HG03135 (cell line): ENCODE results near the gene MYBPC1.

ENCODE experiments used
- ATAC-seq: cut with Tn5 transposase; IDR thresholded peaks from one replicate; pipeline ENCODE4 v1.9.1; 2021; ENCODE audit warnings: mild to moderate bottlenecking, moderate library complexity; ENCODE audit not compliant: unreplicated experiment

MYBPC1 gene

DNA sequence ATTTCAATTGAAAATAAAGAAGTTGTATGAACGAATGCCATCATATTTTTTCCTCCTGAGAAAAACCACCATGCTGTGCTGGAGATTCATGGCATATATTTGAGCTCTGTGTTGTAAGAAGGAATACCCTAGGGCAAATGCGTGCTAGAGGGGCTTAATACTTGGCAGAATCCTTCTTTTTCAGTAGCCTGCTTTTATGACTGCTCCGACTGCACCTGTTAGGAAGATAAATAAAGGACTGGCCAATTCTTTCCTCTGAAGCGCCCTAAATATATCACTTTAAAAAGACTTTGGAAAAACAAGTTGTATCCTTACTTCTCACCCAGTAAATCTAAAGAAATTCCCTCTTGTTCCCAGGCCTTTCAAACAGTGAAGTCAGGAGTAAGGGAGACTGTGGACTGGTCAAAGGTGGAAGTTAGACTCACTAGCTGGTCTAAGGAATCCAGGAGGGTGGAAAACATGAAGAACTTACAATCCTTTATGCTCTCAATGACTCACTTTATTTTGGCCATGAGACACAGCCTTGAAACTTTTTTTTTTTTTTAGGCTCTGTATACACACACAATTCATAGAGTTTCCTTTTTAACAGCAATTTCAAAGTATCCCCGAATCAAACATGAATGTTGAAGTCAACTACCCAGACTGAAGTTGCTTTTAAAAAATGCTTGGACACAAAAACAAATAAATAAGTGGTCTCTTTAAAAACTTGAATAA is 5.2 kb downstream of the MYBPC1 start:
- no peak for ATAC-seq

DNA sequence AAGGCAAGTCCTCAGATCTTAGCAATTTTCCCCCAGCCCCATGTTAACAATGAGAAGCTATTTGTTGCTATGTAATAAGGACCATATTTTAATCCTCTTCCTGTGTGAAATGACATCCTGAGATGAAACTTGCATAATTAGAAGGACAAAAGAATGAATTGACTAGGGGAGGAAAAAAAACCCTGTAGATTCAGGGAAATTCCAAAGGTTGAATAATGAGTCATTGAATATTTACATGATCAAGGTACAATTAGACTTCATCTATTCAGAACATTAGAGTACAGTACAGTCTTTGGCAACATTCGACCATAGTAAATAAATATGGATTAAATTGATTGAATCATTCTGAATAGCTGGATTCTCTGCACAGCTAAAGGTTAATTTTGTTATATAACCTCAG is 9.4 kb downstream of the MYBPC1 start:
- ATAC-seq: no peak

DNA sequence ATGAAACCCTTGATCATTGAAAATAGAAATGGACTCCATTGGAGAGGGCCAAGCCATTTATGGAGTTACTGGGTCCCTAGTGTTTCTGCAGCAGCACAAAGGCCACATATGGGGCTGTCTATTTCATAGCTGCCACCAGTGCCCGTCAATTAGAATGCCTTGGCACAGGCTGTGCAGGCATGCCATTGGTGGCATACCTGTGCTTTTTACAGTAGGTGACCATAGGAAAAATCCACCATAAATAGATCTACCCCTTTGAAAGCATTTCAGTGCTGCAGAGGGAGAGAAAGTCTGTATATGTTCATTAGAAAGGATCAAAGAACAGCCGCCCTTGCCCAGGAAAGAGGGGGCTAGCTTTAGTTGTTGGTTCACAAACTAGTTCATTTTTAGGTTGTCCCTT is 13.1 kb downstream of the MYBPC1 start:
- ATAC-seq: no peak

DNA sequence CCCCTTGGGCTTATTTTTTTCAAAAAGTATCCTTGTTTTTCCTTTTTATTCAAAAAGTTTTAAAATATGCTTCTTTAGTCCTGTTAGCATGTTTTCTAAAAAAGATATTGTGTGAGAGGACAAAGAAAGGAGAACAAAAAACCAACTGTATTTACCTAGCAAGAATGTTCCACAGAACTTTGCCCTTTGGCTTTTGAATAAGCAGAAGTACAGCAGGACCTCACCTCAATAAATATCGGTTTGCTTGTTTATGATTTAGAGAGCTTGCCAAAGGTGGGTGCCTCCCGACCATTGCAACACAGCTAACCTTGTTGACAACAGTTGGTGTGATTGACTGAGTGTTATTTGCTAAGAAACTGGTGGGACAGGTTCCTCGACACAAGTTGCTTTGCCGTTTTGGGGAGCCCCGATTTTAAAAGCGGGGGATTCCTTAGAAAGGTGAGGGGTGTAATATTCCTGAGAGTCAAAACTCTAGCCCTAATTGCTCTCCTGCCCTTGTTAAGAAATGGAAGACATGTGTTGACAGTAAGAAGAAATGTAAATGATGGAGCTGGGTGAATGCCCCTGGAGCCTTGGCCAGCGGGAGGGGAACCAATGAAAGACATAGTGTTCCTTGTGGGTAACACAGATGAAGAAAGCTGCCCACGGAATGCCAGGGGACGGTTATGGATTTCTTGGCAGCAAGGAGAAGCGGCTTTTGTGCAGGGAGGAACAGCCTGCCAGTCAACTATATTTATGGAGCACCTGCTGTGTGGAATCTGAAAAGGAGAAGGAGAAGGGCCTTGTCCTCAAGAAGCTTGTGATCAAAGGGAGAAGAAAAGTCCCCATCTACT is 13.7 kb downstream of the MYBPC1 start:
- ATAC-seq: no peak

DNA sequence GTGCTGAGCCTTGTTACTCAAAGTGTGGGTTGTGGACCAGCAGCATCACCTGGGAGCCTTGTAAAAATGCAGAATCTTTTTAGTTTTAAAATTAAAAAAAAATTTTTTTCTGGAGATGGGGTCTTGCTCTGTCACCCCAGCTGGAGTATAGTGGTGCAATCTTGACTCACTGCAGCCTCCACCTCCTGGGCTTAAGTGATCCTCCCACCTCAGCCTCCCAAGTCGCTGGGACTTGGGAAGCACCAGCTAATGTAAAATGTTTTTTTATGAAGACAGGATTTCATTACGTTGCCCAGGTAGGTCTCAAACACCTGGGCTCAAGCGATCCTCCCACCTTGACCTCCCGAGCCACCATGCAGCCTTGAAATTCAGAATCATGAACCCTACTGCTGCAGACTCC is 14.4 kb downstream of the MYBPC1 start:
- no peak for ATAC-seq

DNA sequence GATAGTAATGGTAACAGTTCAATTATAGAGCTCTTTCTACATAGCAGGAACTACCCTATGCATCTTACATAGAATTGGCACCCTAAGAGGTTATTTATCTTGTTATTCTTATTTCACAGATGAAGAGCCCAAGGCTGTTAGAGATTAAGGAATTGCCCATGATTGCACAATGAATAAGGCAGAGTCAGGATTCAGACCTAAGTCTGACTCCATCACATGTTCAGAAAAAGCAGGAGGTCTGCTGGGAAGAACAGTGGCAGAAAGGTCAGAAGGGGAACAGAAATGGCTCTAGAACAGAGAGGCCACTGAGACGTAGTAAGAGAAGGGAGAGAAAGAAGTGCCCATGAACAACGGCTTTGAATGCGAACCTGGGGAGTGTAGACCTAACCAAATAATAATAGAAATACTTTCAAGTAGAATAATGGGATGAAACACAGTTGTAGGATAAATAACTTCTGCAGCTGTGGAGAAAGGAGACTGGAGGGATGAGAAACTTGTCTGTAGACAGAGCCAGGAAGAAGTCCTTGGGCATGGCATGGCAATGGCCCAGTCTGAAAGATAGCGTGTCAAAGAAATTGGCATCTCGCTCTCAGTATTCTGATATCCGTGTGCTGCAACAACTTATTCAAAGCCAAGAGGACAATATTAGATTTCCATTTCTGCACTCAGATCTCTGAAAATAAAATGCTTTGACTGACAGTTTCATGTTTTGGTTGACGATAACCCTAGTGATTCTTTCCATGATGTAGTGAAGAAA is 17.6 kb downstream of the MYBPC1 start:
- ATAC-seq: no peak

DNA sequence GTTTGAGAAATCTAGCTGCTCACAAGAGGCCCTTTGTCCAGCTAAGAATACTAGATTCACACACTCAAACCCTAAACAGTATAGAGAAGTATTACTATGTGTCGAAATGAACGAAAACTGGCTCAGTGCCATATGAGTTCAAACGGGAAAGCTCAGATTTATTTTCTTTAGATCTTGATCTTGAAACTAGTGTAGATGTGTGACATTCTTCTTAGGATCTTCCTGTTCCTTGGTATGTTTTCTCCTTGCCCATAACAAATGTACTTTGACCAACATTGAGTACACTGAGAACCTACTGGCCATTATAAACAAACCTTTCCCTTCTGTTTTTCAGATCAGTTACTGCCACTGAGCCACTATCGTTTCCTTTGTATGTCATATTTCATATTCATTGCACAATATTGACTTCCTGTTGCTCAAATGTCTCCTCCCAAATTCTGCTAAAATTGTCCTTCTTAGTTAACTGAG is 21.3 kb downstream of the MYBPC1 start:
- ATAC-seq: no peak

DNA sequence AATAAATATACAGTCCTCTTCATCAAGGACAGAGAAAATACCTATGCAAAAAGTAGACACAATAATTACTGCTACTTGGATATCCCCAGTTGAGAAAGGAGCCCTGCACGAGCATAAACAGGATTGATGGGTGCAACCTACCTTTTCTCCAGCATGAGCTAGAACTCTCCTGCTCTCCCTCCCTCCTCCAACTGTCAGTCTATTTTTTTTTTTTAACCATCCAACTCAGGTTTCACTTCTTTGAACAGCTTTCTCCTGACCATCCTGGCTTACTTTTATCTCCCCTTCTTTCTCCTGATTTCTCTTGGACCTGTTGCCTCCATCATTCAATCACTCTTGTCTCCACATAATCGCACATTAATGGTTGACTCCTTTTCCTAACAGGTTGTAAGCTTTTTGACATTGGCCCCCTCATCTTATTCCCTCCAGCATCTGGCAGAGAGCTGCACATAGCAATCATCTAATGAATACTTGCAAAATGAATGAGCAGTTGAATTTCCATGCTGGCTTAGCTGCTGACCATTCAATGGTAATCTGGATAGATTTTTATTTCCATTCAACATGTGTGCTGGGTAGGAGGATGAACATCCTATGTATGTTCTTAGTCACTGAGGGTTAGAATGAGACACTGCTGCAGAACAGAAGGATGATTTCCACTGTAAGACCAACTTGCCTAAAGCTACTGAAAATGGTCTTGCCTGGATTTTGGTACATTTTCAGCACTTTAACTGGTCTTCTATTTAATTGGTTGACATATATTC is 24.4 kb downstream of the MYBPC1 start:
- no peak for ATAC-seq

DNA sequence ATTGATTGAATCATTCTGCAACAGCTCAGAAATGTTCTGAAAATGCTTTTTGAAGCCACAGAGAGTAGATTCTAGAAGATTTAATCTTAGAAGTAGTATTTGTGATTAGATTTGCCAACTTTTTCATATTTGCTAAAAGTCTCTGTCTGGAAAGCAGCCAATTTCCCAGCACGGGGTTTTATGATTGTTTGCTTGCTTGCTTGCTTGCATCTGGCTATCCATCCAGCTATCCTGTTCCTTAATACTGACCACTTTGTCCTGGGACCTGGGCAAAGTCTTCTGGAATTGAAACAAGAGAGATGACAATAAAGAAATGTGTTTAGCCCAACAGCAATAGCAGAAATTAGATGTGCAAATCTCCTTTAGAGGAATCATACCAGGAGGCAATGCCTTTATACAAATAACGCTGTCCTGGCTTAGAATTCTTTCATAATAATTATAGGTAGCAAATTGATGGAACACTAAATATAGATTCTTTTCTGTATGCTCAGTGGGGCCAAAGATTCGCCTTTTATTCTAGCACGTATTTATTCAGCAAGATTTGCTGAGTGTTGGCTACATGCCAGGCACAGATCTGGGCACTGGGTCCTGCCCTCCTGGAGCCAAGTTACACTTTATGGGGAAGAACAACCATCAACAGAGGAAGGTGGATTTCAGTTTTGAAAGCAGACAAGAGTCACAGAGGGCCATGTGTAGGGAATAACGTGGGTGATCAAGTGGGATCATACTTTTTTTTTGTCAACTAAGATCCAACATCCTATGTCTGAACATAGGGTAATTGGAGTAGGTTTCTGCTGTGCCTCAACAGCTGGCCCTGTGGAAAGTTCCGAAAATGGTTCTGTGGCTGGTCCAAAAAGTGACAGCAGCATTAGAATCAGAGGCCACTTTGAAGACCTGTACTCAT is 25.3 kb downstream of the MYBPC1 start:
- no peak for ATAC-seq

DNA sequence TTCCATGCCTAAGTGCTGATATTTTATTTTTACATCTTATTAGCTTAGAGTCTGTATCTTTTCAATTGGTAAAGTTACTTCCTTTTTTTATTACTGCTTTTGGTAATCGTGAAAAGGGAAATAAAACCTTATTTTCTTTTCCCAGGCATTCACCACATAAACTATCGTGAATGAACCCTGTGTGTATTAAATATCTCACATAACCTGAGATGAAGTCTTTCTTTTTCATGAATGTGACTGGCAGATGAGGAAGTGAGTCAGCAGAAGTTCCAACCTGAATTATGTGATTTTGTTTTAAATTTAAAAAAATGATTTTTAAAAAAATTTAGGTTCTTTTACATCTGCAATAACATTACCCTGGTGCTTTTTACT is 26.0 kb downstream of the MYBPC1 start:
- no peak for ATAC-seq

DNA sequence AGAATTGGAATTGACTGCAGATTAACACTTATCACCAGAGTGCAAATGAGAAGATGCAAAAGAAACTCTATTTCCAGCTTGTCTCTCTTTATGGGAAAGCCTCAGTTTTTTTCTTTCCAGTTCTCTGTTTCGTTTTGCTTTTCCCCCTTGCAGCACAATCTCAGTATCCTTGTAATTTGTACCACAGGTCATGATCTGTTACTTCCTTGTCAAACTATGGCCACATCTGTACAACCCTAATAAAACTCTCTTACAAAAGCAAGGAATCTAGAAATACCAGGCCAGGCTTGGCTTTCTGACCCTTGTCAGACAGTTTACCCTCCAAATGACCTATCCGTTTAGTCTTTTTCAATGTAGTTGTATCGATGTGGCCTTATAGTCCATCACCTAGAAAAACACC is 33.9 kb downstream of the MYBPC1 start:
- ATAC-seq: no peak

DNA sequence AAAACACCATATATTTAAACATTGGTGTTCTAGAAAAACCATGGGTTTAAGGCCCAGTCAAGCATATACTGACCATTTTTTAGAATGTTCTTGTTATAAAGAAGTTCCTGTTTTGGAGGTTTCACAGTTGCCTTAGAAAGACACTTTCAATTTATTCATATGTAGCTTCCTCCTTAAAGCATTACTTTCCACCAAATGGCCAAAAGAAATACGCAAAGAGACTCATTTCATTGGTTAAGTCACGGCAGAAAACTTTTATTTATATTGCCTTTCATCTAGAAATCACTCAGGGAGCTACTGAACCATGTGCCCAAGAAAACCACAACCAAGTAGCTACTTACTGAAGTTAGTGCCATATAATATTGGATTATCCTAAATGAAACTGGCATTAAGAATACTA is 40.0 kb downstream of the MYBPC1 start:
- ATAC-seq: peak; percentile 92

DNA sequence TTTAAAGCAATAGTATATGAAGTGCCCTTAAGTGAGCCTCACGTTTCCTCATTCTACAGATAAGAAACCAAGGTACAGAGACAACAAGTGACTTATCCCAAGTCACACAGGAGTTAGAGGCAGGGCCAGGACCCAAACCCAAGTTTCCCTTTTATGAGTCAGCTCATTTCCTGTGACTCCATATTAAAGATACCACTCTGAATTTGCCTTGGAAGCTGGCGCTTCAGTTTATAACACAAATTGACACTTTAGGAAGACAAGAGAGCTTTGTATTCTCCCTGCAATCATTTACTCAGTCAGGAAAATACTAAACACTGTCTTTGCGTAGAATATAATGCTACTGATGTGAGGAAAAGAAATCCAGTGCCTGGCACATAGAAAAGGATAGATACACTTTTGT is 43.2 kb downstream of the MYBPC1 start:
- ATAC-seq: no peak

DNA sequence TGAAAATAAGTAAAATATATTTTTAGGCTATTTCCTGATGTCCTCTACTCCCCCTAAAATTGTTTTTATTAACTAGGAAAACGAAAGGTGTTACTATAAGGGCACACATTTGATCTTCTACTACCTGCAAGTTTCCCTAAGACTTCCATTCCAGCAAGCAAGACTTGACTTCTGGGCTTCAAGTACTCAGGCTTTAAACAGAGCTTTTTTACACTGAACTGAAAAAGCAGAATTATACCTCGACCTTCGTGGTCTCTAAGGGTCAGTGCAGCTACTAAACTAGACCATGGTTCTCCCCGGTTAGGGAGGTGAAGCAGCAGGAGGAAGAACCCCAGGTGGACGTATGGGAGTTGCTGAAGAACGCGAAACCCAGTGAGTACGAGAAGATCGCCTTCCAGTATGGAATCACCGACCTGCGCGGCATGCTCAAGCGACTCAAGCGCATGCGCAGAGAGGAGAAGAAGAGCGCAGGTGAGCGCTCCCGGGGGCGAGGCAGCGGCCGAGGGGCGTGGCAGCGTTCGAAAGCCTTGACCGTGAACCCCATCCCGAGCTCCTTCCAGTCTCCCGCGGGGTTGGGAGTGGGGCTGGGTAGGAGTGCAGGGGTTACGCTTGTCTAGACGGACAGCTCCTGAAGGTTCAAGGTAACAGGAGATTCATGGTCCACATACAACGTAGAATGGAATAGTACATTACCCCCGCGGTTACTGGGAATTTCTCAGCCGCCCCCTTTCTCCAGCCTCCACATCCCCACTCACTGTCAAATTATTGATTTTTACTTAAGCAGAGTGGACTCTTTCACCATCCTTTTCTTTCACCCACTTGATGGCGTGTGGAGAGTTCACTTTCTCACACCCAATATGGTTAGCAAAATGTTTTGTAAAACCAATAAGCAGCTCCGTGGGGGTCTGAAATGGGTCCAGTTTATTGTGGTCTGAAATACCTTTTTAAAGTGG is 47.6 kb downstream of the MYBPC1 start:
- ATAC-seq: no peak

DNA sequence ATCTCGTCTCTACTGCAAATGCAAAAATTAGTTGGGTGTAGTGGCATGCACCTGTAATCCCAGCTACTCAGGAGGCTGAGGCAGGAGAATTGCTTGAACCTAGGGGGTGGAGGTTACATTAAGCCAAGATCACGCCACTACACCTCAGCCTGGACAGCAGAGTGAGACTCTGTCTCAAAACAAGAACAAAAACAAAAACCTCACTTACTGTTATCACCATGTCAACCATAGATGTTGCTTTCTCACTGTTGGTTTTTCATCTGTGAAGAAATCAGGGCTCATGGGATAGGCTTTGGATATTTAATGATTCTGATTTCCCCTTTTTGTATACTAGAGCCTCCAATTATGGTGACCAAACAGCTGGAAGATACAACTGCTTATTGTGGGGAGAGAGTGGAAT is 52.9 kb downstream of the MYBPC1 start:
- ATAC-seq: no peak

DNA sequence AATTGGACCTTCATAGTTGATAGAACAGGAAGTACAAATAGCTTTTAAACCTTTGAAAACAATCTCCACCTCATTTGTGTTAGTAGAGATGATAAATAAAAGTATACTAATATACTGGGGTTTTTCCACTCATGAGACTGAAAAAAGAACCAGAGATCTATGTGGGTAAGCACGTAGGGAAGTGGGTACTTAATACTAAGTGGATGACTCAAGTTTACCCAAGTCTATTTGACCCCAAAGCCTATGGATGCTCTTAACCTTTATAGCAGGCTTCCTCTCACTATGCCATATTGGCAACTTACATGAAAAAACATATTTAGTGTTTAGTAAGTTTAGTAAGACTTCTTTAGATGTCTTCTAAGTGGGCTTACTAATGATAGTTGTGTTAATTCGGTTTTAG is 53.4 kb downstream of the MYBPC1 start:
- ATAC-seq: no peak

DNA sequence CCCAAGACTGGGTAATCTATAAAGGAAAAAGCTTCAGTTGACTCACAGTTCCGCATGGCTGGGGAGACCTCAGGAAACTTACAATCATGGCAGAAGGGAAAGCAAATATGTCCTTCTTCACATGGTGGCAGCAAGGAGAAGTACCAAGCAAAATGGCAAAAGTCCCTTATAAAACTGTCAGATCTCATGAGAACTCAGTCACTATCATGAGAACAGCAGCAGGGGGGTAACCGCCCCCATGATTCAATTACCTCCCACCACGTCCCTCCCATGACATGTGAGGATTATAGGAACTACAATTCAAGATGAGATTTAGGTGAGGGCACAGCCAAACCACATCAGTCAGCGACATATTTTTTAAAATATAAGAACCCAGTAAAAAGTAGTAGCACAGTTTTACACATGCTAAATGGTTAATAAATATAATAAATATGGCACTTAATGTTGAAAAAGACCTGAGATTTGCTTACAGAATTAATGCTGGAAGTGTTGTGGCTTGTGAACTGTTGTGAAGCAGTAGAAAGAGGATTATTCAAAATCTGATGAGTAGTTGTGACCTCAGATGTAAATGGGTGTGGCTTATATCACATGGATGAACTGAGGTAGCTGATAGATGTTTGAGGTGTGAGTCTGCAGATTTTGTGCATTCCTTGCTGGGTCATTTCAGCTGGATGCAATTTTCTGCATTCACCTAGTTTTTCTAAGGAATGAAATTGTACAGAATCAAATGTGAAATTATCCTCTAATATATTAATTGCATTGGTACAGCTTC is 55.8 kb downstream of the MYBPC1 start:
- ATAC-seq: no peak

DNA sequence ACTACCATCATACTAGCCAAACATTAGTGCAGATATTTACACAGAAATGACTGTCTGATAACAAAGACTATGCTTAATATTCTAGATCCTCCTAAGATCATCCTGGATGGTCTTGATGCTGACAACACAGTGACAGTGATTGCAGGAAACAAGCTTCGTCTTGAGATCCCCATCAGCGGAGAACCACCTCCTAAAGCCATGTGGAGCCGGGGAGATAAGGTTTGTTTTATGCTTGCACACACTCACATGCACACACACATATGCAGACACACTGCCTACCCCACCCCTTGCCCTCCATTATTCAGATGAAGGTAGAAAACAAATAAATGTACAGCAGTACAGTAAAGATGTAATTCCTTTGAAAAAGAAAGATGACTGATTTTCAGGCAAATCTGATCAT is 58.3 kb downstream of the MYBPC1 start:
- ATAC-seq: no peak
